ENCODE results near the gene PXMP4.
A peak's percentile ranks its signal among the peaks of the same experiment; 100 is the strongest.

PXMP4 gene

GRCh38 chr20:33677991-33678702 is 42.0 kb downstream of the PXMP4 start:
- TF ChIP-seq CTCF (IDR thresholded peaks at IDR 0.05; ENCODE audit: low read depth, low read length) = no peak
- in situ Hi-C loops (cut with HindIII; ENCODE audit: low sequenced_read_pairs) = no loop called here
- H3K4me3 ChIP-seq (ENCODE audit: low read depth, low read length) = no peak overlapping the region
- DNase-seq (ENCODE audit: low read depth, low spot score) = no peak

DNA sequence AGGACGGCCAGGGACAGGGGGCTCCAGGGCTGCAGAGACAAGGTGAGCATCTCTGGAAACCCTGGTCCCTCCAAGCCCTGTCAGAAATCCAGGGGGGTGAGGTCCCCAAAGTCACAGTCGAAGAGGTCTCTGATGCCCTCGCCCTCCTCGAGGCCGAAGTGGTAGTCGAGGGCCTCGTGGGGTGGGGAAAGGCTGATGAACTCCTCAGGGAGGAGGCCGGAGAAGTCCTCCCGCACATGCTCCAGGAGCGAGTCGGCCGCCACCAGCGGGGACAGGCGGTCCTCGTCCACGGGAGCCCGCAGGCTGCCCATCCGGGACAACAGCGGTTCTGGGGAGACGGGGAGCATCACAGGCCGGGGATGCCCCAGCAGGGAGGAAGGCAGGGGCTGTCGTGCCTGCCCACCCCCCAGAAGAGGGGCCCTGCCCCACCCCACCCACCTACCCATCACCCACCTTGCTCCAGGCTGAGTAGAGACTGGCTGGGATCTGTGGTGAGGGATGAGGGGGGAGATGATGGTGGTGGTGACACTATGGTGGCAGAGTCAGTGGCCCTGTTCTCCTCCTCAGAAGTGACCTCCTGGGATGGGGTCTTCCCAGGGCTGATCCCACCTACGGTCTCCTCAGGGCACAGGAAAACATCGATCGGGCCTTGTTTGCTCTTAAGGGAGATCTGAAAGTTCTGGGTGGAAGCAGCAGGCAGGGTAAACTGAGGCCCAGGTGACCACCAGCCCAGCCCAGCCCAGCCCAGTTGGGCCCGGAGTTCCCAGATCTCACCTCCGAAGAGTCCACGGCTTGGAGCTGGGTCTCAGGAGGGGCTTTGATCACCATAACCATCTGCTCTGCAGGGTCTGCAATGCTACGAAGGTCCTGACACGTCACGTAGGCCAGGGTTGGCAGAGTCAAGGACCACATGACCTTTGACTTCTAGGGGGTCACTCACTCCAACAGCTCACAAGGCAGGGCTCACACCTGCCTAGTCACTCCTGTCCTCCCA is 43.2 kb downstream of the PXMP4 start:
- in situ Hi-C loops (cut with HindIII; ENCODE audit: low sequenced_read_pairs) = no loop called here
- DNase-seq (ENCODE audit: low read depth, low spot score) = no peak
- TF ChIP-seq CTCF (IDR thresholded peaks at IDR 0.05; ENCODE audit: low read depth, low read length) = no peak
- H3K4me3 ChIP-seq (ENCODE audit: low read depth, low read length) = no peak overlapping the region

DNA sequence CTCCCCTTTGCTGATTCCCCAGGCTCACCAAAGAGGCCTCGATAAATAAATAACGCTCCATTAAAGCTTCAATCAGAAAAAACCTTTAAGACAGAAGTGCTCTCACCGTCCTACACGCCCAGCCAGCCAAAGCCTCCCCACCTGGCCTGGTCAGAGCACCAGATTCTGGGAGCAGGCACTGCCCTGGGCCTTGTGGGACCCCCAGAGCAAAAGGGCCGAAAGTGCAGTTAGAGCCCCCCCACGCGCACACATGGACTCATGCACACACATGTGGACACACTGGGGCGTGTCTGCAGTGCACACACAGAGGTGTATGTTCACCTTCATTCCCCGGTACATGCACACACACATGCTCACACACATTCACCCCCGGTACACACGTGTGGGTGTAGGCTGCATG is 44.0 kb downstream of the PXMP4 start:
- DNase-seq (ENCODE audit: low read depth, low spot score) = no peak
- no peak for TF ChIP-seq CTCF (IDR thresholded peaks at IDR 0.05; ENCODE audit: low read depth, low read length)
- in situ Hi-C loops (cut with HindIII; ENCODE audit: low sequenced_read_pairs) = no loop called here
- no peak overlapping the region for H3K4me3 ChIP-seq (ENCODE audit: low read depth, low read length)

GRCh38 chr20:33675136-33675959 is 44.8 kb downstream of the PXMP4 start:
- in situ Hi-C loops (cut with HindIII; ENCODE audit: low sequenced_read_pairs) = no loop called here
- TF ChIP-seq CTCF (IDR thresholded peaks at IDR 0.05; ENCODE audit: low read depth, low read length) = no peak
- no peak overlapping the region for H3K4me3 ChIP-seq (ENCODE audit: low read depth, low read length)
- DNase-seq (ENCODE audit: low read depth, low spot score) = no peak

DNA sequence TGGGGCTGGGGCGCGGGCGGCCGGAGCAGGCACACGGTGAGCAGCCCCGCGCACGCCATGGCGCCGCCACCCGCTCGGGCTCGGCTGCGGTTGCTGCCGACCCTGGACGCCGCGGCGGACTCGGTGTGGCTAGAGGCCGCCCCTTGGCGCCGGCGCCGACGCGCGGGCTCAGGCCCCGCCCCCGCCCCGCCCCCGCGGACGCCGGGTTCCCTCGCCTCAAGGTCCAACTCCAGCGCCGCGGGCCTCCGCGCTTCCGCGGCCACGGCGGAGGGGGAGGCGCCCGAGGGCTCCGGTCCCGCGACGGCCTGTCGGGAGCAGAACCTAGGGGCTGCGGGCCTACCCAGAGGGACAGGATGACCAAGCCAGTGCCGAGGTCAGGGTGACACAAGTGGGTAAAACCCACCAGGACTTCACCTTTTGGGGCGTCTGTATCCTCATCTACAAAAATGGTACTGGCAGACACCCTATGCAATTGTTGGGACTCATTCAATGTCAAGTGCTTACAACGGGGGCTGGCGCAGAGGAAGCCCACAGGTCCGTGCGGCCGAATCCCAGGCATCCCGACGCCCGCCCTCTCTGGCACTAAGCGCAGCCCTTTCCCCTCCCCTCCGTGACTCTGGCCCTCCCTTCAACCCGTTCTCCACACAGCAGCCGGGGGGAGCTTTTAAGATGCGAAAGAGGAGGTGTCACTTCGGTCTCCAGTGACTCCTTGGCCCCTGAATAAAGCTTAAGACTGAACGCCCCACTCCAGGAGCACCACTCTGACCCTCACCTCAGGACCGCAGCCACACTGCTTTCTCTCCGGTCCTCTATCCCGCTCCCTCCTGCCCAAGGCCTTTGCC is 45.6 kb downstream of the PXMP4 start, which contains the start of gene NECAB3:
Gene NECAB3, minus strand, starts transcription at position 135 of the 842 bp plus-strand sequence. Its CDS starts 76 bp downstream, at position 59.
- TF ChIP-seq CTCF (IDR thresholded peaks at IDR 0.05; ENCODE audit: low read depth, low read length) = no peak
- peak within 1 kb of the TSS; percentile 71 for H3K4me3 ChIP-seq (ENCODE audit: low read depth, low read length)
- DNase-seq (ENCODE audit: low read depth, low spot score) = peak; percentile 54
- in situ Hi-C loops (cut with HindIII; ENCODE audit: low sequenced_read_pairs) = no loop called here

Measured in astrocyte of the spinal cord (primary cell).